DMS53 treated with DMSO at 0.1 percent for 48 hours (cell line): ENCODE measurements around the gene IPCEF1.

ENCODE experiments used
- DNase-seq: peaks from one replicate; lab custom pipeline; 2025; ENCODE audit not compliant: unreplicated experiment; lab: John Stamatoyannopoulos, UW

Gene IPCEF1, protein sequence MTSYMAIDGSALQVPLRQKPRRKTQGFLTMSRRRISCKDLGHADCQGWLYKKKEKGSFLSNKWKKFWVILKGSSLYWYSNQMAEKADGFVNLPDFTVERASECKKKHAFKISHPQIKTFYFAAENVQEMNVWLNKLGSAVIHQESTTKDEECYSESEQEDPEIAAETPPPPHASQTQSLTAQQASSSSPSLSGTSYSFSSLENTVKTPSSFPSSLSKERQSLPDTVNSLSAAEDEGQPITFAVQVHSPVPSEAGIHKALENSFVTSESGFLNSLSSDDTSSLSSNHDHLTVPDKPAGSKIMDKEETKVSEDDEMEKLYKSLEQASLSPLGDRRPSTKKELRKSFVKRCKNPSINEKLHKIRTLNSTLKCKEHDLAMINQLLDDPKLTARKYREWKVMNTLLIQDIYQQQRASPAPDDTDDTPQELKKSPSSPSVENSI

DNA sequence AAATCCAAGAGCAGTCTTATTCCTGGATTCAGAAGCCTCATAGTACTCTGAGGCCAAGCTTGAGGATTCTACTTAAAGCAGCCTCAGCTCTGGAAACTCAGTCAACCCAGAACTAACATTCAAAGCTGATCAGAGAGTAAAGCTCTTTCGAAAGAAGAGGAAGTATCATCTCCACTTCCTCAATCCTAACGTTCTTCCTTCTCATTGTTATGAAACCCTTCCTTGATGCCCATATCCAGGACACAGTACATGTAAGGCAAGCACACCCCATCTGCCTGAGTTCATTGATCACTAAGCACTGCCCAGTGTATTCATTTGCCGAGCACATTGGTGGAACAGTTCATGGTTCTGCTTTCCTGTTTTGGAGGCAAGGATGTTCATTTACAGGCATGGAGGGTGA, at the start of gene IPCEF1:
Gene IPCEF1, minus strand, starts transcription at position 114 of the 400 bp plus-strand sequence. CDS start 90,856 bp downstream, outside the sequence.
- no peak for DNase-seq

DNA sequence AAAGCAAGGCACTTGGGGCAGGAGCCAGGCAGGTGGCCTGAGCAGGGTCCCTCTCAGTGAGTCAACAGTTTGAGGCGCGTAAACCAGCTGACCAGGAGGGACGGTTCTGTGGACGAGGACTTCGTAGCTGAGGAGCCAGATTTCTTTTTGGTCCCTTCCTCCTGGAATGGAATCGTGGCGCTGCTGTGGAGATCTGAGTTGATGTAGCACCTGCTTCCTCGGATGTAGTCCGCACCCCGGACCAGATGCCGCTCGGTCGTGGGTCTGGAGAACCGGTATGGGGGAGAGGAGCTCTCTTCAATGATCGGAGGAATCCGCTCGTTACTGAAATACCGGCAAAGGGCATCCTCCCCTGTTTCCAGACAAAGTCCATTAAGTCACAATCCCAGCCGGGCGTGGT, 49.7 kb upstream of the IPCEF1 start:
- no peak for DNase-seq

DNA sequence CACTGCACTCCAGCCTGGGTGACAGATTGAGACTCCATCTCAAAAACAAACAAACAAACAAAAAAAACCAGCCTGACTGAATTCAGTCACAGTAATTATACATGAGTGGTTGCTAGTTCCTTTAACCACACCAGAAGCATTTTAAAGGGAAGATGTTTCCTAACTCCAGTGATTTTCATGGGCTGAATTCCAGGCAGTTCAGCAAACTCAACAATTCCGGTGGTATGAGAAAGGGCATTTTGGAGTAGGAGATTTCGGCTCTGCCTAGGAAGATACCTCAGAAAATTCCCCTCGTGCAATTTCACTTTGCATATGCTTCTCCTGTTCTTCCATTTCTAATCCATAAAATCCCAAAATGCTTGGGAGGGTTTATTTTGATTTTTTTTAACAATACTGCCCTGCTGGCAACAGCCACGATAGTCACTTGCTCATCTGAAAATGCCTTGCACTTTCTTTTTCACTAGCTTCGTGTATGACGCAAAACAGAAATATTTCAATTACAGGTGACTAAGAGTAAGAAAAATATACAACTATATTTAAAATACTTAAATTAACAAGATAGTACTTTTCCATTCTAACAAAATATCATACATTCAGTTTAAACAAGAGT, 48.3 kb upstream of the IPCEF1 start:
- no peak for DNase-seq

DNA sequence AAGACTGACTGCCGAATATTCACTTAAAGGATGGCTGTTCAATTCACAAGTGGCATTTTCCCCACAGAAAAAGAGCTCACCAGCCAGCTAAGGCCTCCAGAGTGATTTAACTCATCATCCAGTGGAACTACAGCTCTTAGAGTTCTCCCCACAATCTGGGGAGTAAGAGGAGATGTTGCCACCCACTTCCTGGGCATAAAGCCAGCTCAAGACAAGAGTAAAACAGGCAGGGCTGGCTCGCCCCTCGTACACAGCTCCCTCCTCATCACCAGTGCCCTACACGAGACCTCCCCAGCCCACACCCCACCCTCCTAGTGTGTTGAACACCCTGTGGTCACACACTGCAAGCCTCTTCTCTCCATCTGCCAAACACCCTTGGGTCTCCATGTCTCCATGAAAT, 47.2 kb upstream of the IPCEF1 start:
- DNase-seq: no peak

DNA sequence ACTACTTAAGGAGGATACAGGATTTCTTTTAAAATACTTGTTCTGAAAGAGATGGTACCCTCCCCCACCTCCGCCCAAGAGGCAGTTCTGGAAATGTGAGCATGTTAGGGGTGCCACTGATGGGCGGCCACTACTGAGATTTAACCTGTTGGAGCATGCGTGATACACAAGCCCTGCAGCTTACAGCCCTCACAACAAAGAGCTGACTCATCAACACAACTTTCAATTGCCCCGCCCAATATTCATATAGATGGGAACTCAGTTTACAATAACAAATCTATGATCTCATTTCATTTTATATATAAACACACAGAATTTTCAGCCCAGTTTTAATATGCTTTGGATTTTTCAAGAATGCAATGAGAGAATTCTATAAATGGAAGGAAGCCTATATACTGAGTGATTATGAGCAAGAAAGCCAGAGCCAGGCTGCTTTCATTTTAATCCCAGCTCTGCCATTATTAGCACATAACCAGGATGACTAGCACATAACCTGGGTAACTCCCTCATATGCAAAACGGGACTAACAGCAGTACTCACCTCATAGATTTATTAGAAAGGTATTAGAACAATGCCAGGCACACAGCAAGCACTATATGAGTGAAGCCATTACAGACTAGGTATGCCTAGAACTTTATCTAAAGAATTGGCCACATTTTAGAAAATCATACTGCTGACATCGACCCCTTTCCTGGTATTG, 45.6 kb upstream of the IPCEF1 start:
- no peak for DNase-seq

DNA sequence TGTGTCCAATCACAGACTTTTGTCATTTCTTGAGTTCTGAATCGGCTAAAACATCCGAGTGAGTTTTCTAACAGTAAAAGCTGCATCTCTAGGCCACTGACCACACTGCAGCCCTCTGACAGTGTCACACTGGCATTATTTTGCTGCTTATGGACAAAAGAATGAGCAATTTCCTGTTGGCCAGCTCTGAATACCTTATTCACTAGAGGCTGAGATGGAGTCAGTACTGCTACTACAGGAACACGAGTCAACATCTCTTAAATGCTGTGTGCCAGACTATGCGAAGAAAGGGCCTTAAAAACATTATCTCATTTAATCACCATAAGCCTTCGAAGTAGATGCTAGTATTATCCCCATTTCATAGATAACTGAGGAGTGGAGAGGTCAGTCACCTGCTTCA, 42.5 kb upstream of the IPCEF1 start:
- no peak for DNase-seq

DNA sequence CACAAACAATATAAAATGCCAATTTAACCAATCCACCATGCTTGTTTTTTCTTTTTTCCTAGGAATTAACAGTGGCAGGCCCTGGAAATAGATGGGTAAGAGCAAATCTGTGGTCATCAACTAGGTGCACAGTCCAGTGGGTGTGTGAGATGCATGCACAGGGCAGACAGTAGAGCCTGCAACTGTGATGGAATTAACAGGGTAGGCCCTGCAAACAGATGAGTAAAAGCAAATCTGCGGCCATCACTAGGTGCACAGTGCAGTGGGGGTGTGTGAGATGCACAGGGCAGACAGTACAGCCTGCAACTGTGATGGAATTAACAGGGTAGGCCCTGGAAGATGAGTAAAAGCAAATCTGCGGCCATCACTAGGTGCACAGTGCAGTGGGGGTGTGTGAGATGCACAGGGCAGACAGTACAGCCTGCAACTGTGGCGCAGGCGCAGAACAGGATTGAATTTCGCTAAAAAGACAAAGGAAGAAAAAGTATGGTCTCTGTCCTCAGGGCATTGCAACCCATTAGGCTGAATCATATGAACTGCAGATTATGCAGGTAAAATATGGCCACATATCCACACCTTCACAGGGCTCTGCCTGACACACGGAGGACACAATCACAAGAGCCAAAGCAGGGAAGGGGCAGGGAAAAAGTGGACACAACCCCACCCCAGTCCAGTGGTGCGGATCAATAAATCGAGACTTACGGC, 41.0 kb upstream of the IPCEF1 start:
- DNase-seq: no peak

DNA sequence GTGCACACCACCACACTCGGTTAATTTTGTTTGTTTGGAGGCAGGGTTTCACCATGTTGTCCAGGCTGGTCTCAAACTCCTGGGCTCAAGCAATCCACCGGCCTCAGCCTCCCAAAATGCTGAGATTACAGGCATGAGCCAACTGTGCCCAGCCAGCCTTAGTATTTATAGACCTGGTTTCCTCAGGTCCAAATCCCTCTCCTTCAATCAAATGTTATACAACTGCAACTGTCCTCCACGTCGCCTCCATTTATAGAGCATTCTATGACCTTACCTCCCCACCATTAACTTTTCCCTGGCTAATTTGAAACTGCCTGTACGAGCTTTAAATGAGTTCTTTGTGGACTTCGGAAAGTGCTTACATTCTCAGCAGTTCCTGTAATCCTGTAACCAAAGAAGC, 39.3 kb upstream of the IPCEF1 start:
- no peak for DNase-seq

DNA sequence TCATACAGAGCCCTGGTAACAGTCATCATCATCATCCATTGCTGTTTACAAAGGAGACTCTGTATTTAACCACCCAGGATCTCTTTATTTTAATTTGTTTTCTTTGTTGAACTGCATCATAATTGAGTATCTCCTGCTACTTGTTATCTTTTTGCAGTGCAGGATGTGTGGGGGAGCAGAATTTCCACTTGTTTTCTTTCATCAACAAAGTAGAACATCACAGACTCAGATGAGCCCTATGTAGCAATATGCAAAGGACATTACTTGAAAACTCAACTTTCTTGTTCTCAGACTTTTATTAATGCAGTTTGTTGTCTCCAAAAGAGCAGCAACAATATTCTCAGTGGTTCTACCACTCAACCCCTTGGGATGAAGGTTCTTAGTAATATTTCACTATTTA, 38.7 kb upstream of the IPCEF1 start:
- no peak for DNase-seq

DNA sequence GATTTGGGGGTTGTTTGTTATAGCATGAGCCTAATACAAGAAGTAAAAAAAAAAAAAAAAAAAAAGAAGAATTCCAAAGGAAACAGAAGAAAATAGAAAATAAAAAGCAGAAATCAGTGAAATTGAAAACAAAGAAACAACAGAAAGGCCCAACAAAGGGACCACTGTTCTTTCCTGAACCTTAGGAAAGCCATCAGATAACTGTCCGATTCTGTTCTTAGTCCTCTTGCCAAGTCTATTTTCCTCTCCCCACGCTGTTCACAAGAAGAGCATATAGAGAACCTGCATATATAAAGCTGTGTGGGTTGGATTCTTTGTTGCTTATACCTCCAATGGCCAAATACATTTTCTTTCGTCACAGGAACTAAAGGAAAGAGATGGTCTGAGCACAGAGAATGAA, 38.0 kb upstream of the IPCEF1 start:
- no peak for DNase-seq

DNA sequence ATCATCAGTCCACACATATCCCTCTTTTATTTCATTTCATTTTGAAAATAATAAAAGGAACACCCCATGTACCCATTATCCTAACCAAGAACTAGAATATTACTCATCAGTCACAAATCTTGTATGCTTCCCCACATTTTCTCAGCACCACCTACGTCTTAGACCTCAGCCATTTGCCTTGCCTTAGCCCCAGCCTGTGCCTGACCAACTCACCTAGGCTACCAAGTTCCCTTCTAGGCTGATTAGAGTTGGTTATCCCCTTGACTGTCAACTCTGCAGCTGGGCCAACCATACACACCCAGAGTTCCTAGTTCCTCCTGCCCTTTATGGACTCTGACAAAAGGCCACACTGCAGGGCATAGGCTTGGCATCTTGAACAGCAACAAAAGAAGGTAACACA, 33.4 kb upstream of the IPCEF1 start:
- DNase-seq: no peak

DNA sequence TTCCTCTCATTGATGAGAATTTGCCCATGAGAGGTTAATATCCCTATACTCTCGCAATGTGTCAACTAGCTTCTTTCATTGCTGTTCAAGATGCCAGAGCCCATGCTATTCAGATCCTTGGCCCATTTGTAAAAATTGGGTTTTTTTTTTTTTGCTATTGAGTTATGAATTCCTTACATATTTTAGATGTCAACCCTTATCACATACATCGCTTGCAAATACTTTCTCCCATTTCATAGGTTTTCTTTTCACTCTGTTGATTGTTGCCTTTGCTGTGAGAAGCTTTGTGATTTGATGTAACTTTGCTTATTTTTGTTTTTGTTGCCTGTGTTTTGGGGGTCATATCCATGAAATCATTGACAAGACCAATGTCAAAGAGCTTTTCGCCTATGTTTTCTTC, 32.2 kb upstream of the IPCEF1 start:
- DNase-seq: no peak

DNA sequence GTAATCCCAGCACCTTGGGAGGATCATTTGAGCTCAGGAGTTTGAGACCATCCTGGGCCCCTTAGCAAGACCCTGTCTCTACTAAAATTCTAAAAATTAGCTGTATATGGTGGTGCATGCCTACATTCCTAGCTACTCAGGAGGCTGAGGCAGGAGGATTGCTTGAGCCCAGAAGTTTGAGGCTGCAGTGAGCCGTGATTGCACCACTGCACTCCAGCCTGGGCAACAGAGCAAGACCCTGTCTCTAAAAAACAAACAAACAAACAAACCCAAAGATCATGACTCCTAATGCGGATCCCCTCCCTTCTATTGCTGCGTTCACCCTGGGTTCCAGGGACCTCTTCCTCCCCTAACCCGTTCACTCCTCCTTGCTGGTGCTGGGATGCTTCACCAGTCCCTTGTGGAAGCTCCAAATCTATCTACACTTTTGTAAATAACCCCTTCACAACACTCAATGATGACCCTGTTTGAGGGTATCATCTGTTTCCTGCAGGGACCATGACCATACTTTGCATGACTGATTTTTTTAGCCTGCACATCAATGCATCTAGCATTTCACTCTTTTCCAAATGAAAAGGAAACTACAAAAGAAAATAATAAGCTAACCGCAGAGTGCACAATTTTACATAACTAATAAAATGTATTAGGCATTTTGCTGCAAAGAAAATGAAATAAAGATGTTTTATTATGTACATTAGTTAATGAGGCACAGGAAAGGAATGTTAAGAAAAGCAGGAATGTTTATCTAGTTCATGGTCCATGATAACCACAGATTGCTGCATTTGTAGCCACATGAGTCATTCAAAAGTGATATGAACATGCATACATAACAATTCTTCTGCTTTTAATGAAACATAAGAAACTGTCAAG, 30.5 kb upstream of the IPCEF1 start:
- no peak for DNase-seq

DNA sequence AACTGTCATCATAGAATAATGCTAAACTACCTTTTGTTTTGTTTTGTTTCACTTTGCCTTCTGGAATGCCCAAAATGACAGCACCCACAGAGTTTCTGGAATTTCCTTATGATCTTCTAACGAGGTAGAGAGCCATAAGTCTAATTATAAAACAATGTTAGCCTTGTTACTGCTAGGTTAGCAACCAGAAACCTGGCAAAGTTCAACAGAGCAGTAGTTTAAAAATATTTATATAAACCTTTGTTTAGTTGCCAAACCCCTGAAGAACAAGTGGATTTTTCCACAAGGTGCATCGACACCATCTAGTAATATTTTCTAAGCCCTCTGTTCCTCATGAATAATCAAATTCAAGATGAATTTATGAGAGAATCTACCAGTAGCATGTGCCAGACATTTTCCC, 27.6 kb upstream of the IPCEF1 start:
- DNase-seq: no peak

DNA sequence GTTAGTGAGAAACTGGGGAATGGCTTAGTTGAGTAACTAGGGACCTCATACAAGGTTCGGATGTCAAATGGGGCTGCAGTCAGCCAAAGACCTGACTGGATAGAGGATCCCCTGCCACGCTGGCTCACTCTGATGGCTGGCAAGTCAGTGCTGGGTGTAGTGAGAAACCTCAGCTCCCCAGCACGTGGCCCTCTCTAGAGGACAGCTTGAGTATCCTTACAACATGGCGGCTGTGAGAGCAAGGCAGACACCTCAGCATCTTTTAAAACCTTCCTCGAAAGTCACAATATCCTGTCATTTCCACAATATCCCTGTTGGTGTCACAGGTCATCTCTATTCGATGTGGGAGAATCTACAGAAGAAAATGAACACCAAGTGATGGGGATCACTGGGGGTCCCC, 26.7 kb upstream of the IPCEF1 start:
- DNase-seq: no peak

DNA sequence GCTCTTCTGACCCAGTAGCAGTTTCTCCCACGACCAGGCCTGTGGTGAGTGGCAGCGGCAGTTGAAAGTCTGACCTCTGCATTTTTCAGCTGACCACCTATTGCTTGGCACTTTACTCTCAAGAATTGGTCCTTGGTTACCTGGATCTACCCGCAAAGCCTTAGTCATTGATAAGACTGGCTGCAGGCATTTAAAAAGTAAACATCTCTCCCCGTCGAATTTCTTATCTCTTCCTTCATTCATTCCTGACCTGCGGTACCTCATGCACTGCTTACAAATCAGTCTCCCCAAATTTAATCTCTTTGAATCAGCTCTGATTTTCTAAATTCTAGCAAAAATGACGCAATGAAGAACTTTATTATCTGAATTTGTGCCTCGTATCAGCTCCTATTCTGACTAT, 26.1 kb upstream of the IPCEF1 start:
- DNase-seq: no peak

DNA sequence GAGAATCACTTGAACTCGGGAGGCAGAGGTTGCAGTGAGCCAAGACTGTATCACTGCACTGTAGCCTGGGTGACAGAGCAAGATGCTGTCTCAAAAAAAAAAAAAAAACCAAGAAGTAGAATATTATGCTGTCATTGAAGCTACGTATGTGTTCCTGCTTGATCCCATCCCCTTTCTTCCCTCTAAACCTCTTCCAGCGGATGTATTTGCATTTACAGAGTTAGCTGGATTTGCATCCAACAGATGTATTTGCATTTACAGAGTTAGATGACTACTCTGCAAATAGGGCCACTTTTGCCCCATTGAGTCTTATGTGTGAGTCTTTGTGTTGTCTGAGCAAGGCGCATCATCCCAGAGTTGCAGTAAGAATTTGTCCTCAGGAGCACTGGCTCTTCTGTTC, 24.9 kb upstream of the IPCEF1 start:
- DNase-seq: no peak

DNA sequence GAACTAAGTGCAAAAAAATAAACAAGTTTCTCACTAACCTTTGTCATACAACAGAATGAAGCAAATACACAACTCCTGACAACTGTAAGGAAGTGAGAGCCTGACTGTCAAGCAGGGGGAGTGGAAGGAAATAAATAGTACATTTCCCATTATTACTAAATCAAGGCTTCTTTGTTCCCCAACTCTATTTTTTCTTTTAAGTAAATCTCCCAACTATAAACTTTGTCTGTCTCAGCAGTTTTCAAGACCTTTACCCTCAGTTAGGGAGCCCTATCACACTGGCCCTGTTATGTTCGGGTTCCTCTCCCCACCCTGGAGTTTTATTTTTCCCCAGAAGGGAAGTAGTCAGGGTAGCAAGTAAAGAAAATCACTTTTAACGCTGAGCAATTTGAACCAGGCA, 24.1 kb upstream of the IPCEF1 start:
- DNase-seq: no peak

DNA sequence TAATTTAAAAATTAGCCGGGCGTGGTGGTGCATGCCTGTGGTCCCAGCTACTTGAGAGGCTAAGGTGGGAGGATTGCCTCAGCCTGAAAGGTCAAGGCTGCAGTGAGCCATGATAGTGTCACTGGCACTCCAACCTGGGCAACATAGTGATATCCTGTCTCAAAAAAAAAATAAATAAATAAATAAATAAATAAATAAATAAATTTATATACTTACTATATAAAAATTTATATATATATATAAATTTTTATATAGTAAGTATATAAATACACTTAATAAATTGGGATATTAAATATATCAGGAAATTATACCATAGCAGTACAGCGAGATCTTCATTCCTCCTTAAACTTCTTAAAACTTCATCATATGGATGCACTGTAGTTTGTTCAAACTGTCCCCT, 23.0 kb upstream of the IPCEF1 start:
- no peak for DNase-seq

DNA sequence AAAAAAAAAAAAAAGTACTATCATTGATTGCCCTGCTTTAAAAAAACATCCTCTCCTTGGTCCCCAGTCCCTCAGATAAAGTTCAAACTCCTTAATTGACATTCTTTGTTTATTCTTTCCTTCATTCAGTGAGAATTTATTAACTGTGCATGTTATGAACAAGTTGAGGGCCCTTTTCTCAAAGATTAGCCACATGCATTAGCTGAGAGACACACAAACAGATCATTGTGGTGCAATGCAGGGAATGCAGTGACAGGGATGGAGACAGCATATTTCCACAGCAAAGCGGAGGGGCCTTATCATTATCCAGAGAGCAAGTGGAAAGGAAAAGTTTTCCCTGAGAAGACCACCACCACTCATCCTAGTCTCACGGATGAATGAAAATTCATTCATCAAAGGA, 21.9 kb upstream of the IPCEF1 start:
- DNase-seq: no peak

DNA sequence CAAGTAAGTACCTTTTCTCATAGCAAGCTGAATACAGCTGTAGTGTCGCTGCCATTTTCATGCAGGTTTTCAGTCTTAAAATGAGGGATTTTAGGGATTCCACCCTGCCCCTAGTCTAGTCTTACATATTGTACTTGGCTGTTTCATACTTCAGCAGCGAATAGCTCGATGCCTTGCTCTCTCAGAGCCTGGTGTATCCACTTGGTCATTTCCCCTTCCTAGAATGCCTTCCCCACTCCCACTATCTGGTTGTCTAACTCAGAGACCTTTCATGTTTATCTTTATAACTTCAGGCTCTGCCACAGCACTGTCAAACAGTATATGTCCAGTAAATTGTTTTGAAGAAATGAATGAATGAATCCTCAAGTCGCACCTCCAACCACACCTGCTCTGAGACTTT, 21.1 kb upstream of the IPCEF1 start:
- no peak for DNase-seq
